OCI-LY7 (cell line): ENCODE results near the gene SRSF4. TPM values are rescaled to one million over a fixed set of nuclear protein-coding genes. Genes with fewer than 3 reads are reported as not detected.
"Not testable (repeated sequence)": the region's sequence is repeated elsewhere in the genome, so short reads cannot be mapped to it uniquely, and the experiment has no call there.

Experiments
- BruUV-seq: library from RNA; stranded (reverse); fragments of 400-500 nt; replicated peaks from 2 replicates; lab custom pipeline; 2021; lab: Mats Ljungman, UMichigan
- CTCF ChIA-PET: fragments of 300-600 bp; sonication (Branson Sonifier 250); formaldehyde crosslinking; loops from one replicate; lab custom pipeline; 2022; ENCODE audit warnings: antibody characterized with exemption; ENCODE audit not compliant: unreplicated experiment; lab: Charles Lee
- POLR2A ChIA-PET: fragments of 300-600 bp; sonication (Branson Sonifier 250); formaldehyde crosslinking; loops from one replicate; lab custom pipeline; 2022; ENCODE audit warnings: antibody characterized with exemption; lab: Charles Lee
- DNase-seq: peaks from one replicate; pipeline ENCODE4 v3.0.0-alpha.2; 2015; ENCODE audit warnings: low spot score
- H2AFZ ChIP-seq: fragments of 200-600 bp; sonication (generic), shearing (Covaris generic); 2 replicates; pipeline ENCODE4 v1.6.1; 2014; ENCODE audit warnings: mild to moderate bottlenecking, antibody characterized with exemption, low read length, moderate library complexity
- H3K27ac ChIP-seq: fragments of 200-600 bp; sonication (generic); 2 replicates; pipeline ENCODE4 v1.5.1; 2014; ENCODE audit warnings: mixed run types, low read depth, mild to moderate bottlenecking, moderate library complexity, low read length, inconsistent platforms; ENCODE audit not compliant: poor library complexity, severe bottlenecking
- H3K36me3 ChIP-seq: fragments of 200-600 bp; sonication (generic); 2 replicates; pipeline ENCODE4 v1.6.1; 2014; ENCODE audit warnings: mild to moderate bottlenecking, antibody characterized with exemption, low read length, moderate library complexity, mixed read lengths; ENCODE audit not compliant: insufficient read depth
- H3K4me1 ChIP-seq: fragments of 200-600 bp; sonication (generic); 2 replicates; pipeline ENCODE4 v1.5.1; 2014; ENCODE audit warnings: mild to moderate bottlenecking, low read length; ENCODE audit not compliant: insufficient read depth, poor library complexity, severe bottlenecking
- H3K4me2 ChIP-seq: fragments of 200-600 bp; sonication (generic); 2 replicates; pipeline ENCODE4 v1.6.1; 2014; ENCODE audit warnings: mild to moderate bottlenecking, low read length
- H3K4me3 ChIP-seq: fragments of 200-600 bp; sonication (generic); 2 replicates; pipeline ENCODE4 v1.5.1; 2014; ENCODE audit warnings: mild to moderate bottlenecking, low read depth, low read length; ENCODE audit not compliant: poor library complexity, severe bottlenecking
- H3K79me2 ChIP-seq: fragments of 200-600 bp; sonication (generic); 2 replicates; pipeline ENCODE4 v1.6.1; 2016; ENCODE audit warnings: low read depth, mild to moderate bottlenecking, low read length, moderate library complexity, mixed read lengths; ENCODE audit not compliant: insufficient read depth
- H3K9me2 ChIP-seq: fragments of 200-600 bp; sonication (generic); 2 replicates; pipeline ENCODE4 v1.6.1; 2016; ENCODE audit warnings: mild to moderate bottlenecking, low read length, mixed read lengths; ENCODE audit not compliant: insufficient read depth
- H3K9me3 ChIP-seq: fragments of 200-600 bp; sonication (generic); 2 replicates; pipeline ENCODE4 v1.6.1; 2014; ENCODE audit warnings: mild to moderate bottlenecking, mixed run types, low read length, mixed read lengths
- H4K20me1 ChIP-seq: fragments of 200-600 bp; sonication (generic); 2 replicates; pipeline ENCODE4 v1.6.1; 2014; ENCODE audit warnings: mild to moderate bottlenecking, antibody characterized with exemption, low read length, moderate library complexity, mixed read lengths; ENCODE audit not compliant: insufficient read depth
- EZH2phosphoT487 ChIP-seq: fragments of 200-600 bp; sonication (generic); IDR thresholded peaks from 2 replicates; pipeline ENCODE4 v1.6.1; 2018; ENCODE audit warnings: low read depth, borderline replicate concordance, mild to moderate bottlenecking, mixed run types, antibody characterized with exemption, low read length, moderate library complexity, mixed read lengths
- intact Hi-C: fragments of 100-400 bp; cut with micrococcal nuclease; formaldehyde crosslinking; loops from one replicate; pipeline ENCODE4 v1.10.0; 2022; ENCODE audit not compliant: unreplicated experiment
- total RNA-seq, 2 experiments: library from RNA; depleted of rRNA in 1 of 2; stranded (reverse); fragments of >200 nt in 1 of 2; shearing (Covaris generic) in 1 of 2; gene quantifications; 2 replicates each; pipeline ENCODE4 v1.2.3, GENCODE V29; 2014 to 2022
- TF ChIP-seq, protein P1 (sequence below): fragments of 200-600 bp; sonication (generic); conservative IDR thresholded peaks from 2 replicates; pipeline ENCODE4 v1.5.1; 2014; ENCODE audit warnings: mild to moderate bottlenecking, antibody characterized with exemption, low read length, moderate library complexity, mixed read lengths

The SRSF4 gene
- total RNA-seq, 2 experiments from 2014 or later, result 52.8 to 122 TPM

- Histone ChIP-seq H3K27ac (no peak overlapping the region), H2AFZ (no peak overlapping the region), H3K79me2 (no peaks in the 10 kb centered on the region), H3K4me3 (no peak overlapping the region), H3K9me2 (no peaks in the 10 kb centered on the region), H3K4me1 (no peaks in the 10 kb centered on the region), H3K9me3 (no peaks in the 10 kb centered on the region), H4K20me1 (no peaks in the 10 kb centered on the region), H3K36me3 (peaks cover 69% of the 10 kb centered on the region), H3K4me2 (no peak overlapping the region)
- TF ChIP-seq, protein P1, sequence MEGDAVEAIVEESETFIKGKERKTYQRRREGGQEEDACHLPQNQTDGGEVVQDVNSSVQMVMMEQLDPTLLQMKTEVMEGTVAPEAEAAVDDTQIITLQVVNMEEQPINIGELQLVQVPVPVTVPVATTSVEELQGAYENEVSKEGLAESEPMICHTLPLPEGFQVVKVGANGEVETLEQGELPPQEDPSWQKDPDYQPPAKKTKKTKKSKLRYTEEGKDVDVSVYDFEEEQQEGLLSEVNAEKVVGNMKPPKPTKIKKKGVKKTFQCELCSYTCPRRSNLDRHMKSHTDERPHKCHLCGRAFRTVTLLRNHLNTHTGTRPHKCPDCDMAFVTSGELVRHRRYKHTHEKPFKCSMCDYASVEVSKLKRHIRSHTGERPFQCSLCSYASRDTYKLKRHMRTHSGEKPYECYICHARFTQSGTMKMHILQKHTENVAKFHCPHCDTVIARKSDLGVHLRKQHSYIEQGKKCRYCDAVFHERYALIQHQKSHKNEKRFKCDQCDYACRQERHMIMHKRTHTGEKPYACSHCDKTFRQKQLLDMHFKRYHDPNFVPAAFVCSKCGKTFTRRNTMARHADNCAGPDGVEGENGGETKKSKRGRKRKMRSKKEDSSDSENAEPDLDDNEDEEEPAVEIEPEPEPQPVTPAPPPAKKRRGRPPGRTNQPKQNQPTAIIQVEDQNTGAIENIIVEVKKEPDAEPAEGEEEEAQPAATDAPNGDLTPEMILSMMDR, result no peak
- TF ChIP-seq EZH2phosphoT487, result no peak
- intact Hi-C loops, result no loop called here
- no peak for DNase-seq
- POLR2A ChIA-PET, result no interaction called here
- CTCF ChIA-PET, result no interaction called here
- BruUV-seq, result no TSS peak
These were observed 68.1 kb downstream of the SRSF4 start for GRCh38 chr1:29113413-29114117.

- DNase-seq, result no peak
- no peak overlapping the region for H3K4me3 ChIP-seq
- intact Hi-C loops, result no loop called here
- H3K79me2 ChIP-seq, result no peaks in the 10 kb centered on the region
- no peaks in the 10 kb centered on the region for H3K9me3 ChIP-seq
- no peaks in the 10 kb centered on the region for H3K9me2 ChIP-seq
- H3K27ac ChIP-seq, result no peak overlapping the region
- H2AFZ ChIP-seq, result no peak overlapping the region
- H3K4me2 ChIP-seq, result no peak overlapping the region
- no peak for TF ChIP-seq EZH2phosphoT487
- TF ChIP-seq, protein P1, result no peak
- ChIA-PET CTCF (no interaction called here), POLR2A (interaction anchor here (0.9 kb wide), 1 partner anchor 31 kb away, joined by 3 read pairs; no protein-coding TSS in a partner anchor)
- peaks cover 68% of the 10 kb centered on the region for H3K36me3 ChIP-seq
- no TSS peak for BruUV-seq
- H3K4me1 ChIP-seq, result no peaks in the 10 kb centered on the region
- H4K20me1 ChIP-seq, result no peaks in the 10 kb centered on the region
These were observed 68.8 kb downstream of the SRSF4 start for GRCh38 chr1:29112705-29113412.

DNA sequence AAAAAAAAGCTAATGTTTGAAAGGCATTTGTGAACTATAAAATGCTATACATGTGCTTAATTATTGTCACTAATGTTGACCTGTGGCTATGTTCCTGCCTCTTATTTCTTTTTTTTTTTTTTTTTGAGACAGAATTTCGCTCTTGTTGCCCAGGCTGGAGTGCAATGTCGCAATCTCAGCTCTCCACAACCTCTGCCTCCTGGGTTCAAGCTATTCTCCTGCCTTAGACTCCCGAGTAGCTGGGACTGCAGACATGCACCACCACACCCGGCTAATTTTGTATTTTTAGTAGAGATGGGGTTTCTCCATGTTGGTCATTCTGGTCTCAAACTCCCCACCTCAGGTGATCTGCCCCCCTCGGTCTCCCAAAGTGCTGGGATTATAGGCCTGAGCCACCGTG is 73.7 kb downstream of the SRSF4 start:
- BruUV-seq, H3K9me2 ChIP-seq, H3K4me1 ChIP-seq, H2AFZ ChIP-seq, H4K20me1 ChIP-seq, intact Hi-C loops, H3K9me3 ChIP-seq, H3K4me3 ChIP-seq, H3K4me2 ChIP-seq, DNase-seq, H3K27ac ChIP-seq, H3K79me2 ChIP-seq: not testable (repeated sequence)
- CTCF ChIA-PET, result interaction anchor here (0.7 kb wide), 1 partner anchor 36 kb away, joined by 3 read pairs; no protein-coding TSS in a partner anchor
- H3K36me3 ChIP-seq, result peaks cover 35% of the 10 kb centered on the region
- POLR2A ChIA-PET, result interaction anchor here (0.6 to 0.7 kb wide), 2 partner anchors 11 to 391 kb away, joined by 4 to 5 read pairs; no protein-coding TSS in a partner anchor
